GM12872 (cell line): Measurements from ENCODE around the gene NXPE1.

ENCODE experiments used
- TF ChIP-seq, protein P1 (sequence below): IDR thresholded peaks from 3 replicates; pipeline ENCODE4 v1.5.1; 2011; ENCODE audit warnings: low read depth, mild to moderate bottlenecking, low read length, moderate library complexity; ENCODE audit not compliant: insufficient read depth

The NXPE1 gene

DNA sequence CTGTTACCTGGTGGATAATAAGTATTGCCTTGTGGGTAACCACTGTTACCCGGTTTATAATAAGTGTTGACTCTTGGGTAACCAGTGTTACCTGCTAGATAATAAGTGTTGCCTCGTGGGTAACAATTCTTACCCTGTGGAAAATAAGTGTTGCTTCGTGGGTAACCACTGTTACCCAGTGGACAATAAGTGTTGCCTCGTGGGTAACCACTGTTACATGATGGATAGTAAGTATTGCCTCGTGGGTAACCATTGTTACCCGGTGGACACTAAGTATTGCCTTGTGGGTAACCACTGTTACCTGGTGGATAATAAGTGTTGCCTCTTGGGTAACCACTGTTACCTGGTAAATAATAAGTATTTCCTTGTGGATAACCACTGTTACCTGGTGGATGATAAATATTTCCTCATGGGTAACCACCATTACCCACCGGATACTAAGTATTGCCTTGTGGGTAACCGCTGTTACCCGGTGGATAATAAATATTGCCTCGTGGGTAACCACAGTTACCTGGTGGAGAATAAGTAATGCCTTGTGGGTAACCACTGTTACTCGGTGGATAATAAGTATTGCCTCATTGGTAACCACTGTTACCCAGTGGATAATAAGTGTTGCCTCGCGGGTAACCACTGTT is 44.6 kb upstream of the NXPE1 start:
- TF ChIP-seq, protein P1, sequence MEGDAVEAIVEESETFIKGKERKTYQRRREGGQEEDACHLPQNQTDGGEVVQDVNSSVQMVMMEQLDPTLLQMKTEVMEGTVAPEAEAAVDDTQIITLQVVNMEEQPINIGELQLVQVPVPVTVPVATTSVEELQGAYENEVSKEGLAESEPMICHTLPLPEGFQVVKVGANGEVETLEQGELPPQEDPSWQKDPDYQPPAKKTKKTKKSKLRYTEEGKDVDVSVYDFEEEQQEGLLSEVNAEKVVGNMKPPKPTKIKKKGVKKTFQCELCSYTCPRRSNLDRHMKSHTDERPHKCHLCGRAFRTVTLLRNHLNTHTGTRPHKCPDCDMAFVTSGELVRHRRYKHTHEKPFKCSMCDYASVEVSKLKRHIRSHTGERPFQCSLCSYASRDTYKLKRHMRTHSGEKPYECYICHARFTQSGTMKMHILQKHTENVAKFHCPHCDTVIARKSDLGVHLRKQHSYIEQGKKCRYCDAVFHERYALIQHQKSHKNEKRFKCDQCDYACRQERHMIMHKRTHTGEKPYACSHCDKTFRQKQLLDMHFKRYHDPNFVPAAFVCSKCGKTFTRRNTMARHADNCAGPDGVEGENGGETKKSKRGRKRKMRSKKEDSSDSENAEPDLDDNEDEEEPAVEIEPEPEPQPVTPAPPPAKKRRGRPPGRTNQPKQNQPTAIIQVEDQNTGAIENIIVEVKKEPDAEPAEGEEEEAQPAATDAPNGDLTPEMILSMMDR = no peak

DNA sequence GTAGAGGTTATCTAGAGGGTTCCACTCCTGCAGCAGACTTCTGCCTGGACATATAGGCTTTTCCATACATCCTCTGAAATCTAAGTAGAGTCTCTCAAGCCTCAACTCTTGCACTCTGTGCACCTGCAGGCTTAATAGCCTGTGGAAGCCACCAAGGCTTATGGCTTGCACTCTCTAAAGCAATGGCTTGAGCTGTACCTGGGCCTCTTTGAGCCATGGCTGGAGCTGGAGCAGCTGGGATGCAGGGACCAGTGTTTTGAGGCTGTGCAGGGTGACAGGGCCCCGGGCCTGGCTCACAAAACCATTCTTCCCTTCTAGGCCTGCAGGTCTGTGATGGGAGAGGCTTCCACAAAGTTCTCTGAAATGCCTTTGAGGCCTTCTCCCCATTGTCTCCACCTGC is 38.8 kb upstream of the NXPE1 start:
- TF ChIP-seq, protein P1 = no peak

DNA sequence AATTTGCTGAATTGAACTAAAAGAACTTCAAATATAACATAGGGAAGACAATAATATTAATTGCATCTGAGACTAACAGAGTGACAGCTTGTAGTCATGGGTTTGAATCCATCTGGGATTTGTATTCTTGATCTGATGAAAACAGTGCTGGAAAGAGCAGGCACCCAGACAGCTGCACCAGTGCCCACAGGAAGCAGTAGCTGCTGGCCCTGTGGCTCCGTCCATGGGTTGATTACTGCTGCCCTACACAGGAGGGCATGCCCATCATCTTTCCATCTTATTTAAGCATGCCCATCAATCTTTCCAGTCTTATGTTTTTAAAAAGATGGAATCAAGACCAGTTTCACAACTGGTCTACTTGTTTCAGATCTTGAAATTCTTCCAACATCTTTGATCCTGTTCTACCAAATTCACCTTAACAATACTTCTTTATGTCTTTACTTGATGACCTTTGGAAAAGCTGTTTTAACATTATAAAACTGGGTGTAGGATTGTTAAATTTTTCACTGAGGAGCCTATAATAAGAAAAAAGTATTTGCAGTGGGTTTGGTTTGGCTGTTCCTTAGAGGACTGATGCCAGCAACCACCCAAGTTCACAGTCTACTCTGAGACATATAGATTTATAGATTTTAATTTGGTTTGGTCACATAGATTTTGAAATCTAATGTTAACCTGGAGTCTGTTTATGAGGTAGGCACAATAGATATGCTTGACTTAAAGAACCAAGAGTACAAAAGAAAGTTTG is 36.7 kb upstream of the NXPE1 start:
- TF ChIP-seq, protein P1 = no peak

DNA sequence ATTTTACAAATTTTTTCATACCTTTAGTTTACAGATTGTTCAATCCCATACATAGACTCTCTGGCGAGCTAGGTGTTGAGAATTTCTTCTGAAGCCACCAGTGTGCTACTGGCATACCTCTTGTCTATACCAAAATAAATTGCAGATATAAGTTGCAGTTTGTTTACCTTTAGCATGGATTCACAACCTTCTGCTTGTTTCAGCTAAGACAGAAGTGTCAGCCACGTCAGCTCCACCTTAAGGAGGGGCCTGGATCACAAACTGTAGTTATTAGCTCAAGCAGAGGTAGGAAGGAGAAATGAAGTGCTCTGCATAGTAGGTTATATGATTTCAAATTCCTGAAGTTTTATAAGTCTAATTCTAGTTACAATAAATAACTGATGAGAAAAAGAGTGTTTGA is 35.9 kb upstream of the NXPE1 start, which contains the start of gene NXPE4:
TSS of gene NXPE4 (minus strand) at position 216 of the 400 bp plus-strand sequence. CDS start 1,027 bp downstream, outside the sequence.
- TF ChIP-seq, protein P1 = no peak

DNA sequence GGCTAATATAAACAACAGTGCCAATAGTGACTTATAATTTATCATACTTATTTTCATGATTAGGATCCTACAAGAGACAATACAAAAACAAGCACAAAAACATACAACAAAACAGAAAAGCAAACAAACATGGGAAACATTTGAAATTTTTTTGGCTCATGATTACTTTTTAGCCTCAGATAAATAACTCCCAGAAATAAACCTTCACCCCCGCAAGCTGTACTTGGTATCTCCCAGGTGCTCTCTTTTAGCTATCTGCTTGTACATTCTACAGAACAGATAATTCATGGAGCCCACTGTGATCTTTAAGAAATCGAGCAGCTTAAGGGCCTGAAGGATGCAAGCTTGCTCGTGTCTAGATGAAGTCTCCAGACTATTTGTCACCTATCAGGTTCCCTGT is 35.0 kb upstream of the NXPE1 start:
- TF ChIP-seq, protein P1 = no peak

DNA sequence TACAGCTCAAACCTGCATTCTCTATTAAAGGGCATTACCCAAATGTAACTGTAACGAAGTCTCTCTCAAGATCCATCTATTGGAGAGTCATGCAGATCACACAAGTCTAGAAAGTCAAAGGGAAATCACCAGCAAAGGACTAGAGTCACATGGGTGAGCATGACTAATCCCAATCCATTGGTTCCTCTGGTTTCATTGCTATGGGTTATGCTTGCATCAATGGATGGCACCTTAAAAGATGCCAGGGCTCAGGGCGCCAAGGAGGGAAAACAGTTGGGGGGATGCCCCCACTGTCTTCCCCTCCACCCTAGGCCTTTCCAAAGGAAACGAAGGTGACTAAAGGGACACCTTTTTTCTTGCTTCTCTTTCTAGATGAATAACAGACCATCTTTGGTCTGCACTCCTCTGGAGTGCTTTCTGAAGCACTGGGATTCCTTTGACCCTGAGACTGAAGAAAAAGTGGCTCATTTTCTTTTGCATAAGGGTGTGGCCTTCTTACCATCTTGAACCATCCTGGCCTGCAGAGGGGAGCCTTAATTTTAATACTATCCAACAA is 27.8 kb upstream of the NXPE1 start:
- TF ChIP-seq, protein P1 = no peak

DNA sequence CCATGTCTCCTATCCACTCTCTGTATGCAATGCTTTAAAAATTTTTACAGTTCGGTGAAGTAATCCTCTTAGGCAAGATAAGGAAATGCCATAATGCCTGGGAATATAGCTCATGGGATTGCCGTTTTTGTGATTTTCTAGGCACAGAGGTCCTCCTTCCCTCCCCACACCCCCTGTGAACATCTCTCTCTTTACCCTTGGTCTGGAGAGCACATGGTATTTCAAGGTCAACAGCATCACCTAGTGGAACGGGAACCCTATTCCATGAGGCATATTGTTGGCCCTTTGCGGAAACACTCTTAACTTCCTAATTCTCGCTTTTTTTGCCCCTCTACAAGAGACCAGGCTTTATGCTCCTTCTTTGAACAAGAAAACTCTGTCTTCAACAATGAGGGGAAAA is 27.1 kb upstream of the NXPE1 start:
- TF ChIP-seq, protein P1 = no peak
